Panc1 (cell line): ENCODE measurements around the gene FAAH2. TPM values are rescaled to one million over a fixed set of nuclear protein-coding genes. Genes with fewer than 3 reads are reported as not detected.

ENCODE experiments used
- ATAC-seq: fragments of 200-7000 bp; cut with Tn5 transposase; 2 replicates; pipeline ENCODE4 v1.9.1; 2020; ENCODE audit warnings: mild to moderate bottlenecking, moderate library complexity
- BruUV-seq: library from RNA; stranded (reverse); fragments of 400-500 nt; replicated peaks from 2 replicates; lab custom pipeline; 2021; lab: Mats Ljungman, UMichigan
- CTCF ChIA-PET: fragments of 300-600 bp; sonication (Branson Sonifier 250); formaldehyde crosslinking; loops from one replicate; lab custom pipeline; 2022; ENCODE audit warnings: antibody characterized with exemption; lab: Charles Lee
- POLR2A ChIA-PET: fragments of 300-600 bp; sonication (Branson Sonifier 250); formaldehyde crosslinking; loops from one replicate; lab custom pipeline; 2022; ENCODE audit warnings: antibody characterized with exemption; lab: Charles Lee
- DNase-seq: peaks from one replicate; pipeline ENCODE4 v3.0.0-alpha.2; 2010; ENCODE audit warnings: low read depth, low spot score
- H3K27ac ChIP-seq: 2 replicates; pipeline ENCODE4 v1.5.1; 2011; ENCODE audit warnings: mild to moderate bottlenecking, low read length, inconsistent platforms
- H3K27me3 ChIP-seq: fragments of 200-500 bp; sonication (Bioruptor generic); 2 replicates; pipeline ENCODE4 v1.6.0; 2014; ENCODE audit warnings: low read length, inconsistent platforms; ENCODE audit not compliant: control insufficient read depth, insufficient read depth
- H3K36me3 ChIP-seq: fragments of 200-500 bp; sonication (Bioruptor generic); 2 replicates; pipeline ENCODE4 v1.5.1; 2014; ENCODE audit warnings: inconsistent platforms, mild to moderate bottlenecking, low read length, moderate library complexity; ENCODE audit not compliant: control insufficient read depth, insufficient read depth
- H3K4me1 ChIP-seq: 2 replicates; pipeline ENCODE4 v1.5.1; 2011; ENCODE audit warnings: inconsistent platforms, mild to moderate bottlenecking, low read length, moderate library complexity; ENCODE audit not compliant: control insufficient read depth, insufficient read depth
- H3K4me3 ChIP-seq, 2 experiments: 2 replicates each; pipeline ENCODE4 v1.5.1; 2011 to 2012; ENCODE audit warnings: low read depth in 2 of 2, low read length in 2 of 2, mild to moderate bottlenecking in 2 of 2, inconsistent platforms in 1 of 2, moderate library complexity in 1 of 2
- H3K9me3 ChIP-seq: fragments of 200-500 bp; sonication (Bioruptor generic); 2 replicates; pipeline ENCODE4 v1.5.1; 2014; ENCODE audit warnings: low read depth, mild to moderate bottlenecking, inconsistent platforms, low read length, moderate library complexity; ENCODE audit not compliant: control insufficient read depth, insufficient read depth
- CTCF ChIP-seq: fragments of 450-650 bp; IDR thresholded peaks from 2 replicates; pipeline ENCODE4 v1.5.1; 2017; ENCODE audit warnings: mild to moderate bottlenecking
- POLR2AphosphoS5 ChIP-seq: IDR thresholded peaks from 2 replicates; pipeline ENCODE4 v1.6.1; 2012; ENCODE audit warnings: mild to moderate bottlenecking, low read depth, low read length, moderate library complexity
- REST ChIP-seq, 2 experiments: IDR thresholded peaks; 2 replicates each; pipeline ENCODE4 v1.6.1; 2011 to 2012; ENCODE audit warnings: low read depth in 2 of 2, control low read depth in 1 of 2, low read length in 1 of 2, mild to moderate bottlenecking in 1 of 2, moderate library complexity in 1 of 2; ENCODE audit not compliant: insufficient read depth in 1 of 2
- SIN3A ChIP-seq: IDR thresholded peaks from 2 replicates; pipeline ENCODE4 v1.6.1; 2012; ENCODE audit warnings: low read depth, mild to moderate bottlenecking, low read length, moderate library complexity, borderline replicate concordance; ENCODE audit not compliant: insufficient read depth
- TCF7L2 ChIP-seq: IDR thresholded peaks from 2 replicates; pipeline ENCODE4 v1.6.1; 2011; ENCODE audit warnings: mild to moderate bottlenecking, low read depth, low read length, inconsistent platforms
- in situ Hi-C: cut with HindIII; loops from 2 replicates; pipeline ENCODE4 v1.10.0; 2016; ENCODE audit warnings: low sequenced_read_pairs, low pct_unique_long_range_greater_than_20kb
- intact Hi-C: fragments of 100-400 bp; cut with micrococcal nuclease; formaldehyde crosslinking; loops from one replicate; pipeline ENCODE4 v1.10.0; 2022; ENCODE audit not compliant: unreplicated experiment
- total RNA-seq: library from RNA; stranded (reverse); gene quantifications from one replicate; pipeline ENCODE4 v1.2.1, GENCODE V29; 2021; ENCODE audit not compliant: unreplicated experiment

Gene FAAH2
- total RNA-seq, 1 experiment from 2014 or later: 0.10 TPM

- Histone ChIP-seq H3K9me3 (0 out of 2 replicates have a peak, but pooled peaks cover 2% of the 10 kb centered on the region), H3K27me3 (no peaks in the 10 kb centered on the region), H3K36me3 (no peaks in the 10 kb centered on the region), H3K4me3 (no peak overlapping the region), H3K4me1 (no peaks in the 10 kb centered on the region), H3K27ac (no peak overlapping the region)
- ATAC-seq (no peak), DNase-seq (no peak)
- intact Hi-C loops (no loop called here), in situ Hi-C loops (no loop called here)
- BruUV-seq: no TSS peak
- ChIA-PET POLR2A (no interaction called here), CTCF (no interaction called here)
- no peak for TF ChIP-seq TCF7L2
Measured at GRCh38 chrX:57353472-57354132, 67.1 kb downstream of the FAAH2 start.

- Histone ChIP-seq H3K27ac (no peak overlapping the region), H3K27me3 (no peaks in the 10 kb centered on the region), H3K4me3 (no peak overlapping the region), H3K9me3 (no peaks in the 10 kb centered on the region), H3K36me3 (no peaks in the 10 kb centered on the region), H3K4me1 (no peaks in the 10 kb centered on the region)
- ATAC-seq (no peak), DNase-seq (no peak)
- intact Hi-C loops (no loop called here), in situ Hi-C loops (no loop called here)
- no TSS peak for BruUV-seq
- ChIA-PET POLR2A (no interaction called here), CTCF (no interaction called here)
- TF ChIP-seq CTCF (no peak), REST (IDR thresholded peaks at IDR 0.05; ENCODE audit: insufficient read depth in 1 of 2, low read depth in 2 of 2, low read length in 1 of 2) (no peak), POLR2AphosphoS5 (no peak), TCF7L2 (no peak), SIN3A (no peak)
Measured at GRCh38 chrX:57364145-57364544, 77.6 kb downstream of the FAAH2 start.

- Histone ChIP-seq H3K4me3 (no peak overlapping the region), H3K9me3 (no peaks in the 10 kb centered on the region), H3K27me3 (no peaks in the 10 kb centered on the region), H3K36me3 (no peaks in the 10 kb centered on the region), H3K27ac (no peak overlapping the region), H3K4me1 (no peaks in the 10 kb centered on the region)
- ChIA-PET POLR2A (no interaction called here), CTCF (no interaction called here)
- BruUV-seq: no TSS peak
- DNase-seq (no peak), ATAC-seq (no peak)
- in situ Hi-C loops (no loop called here), intact Hi-C loops (no loop called here)
- no peak for TF ChIP-seq REST (IDR thresholded peaks at IDR 0.05; ENCODE audit: insufficient read depth in 1 of 2, low read depth in 2 of 2, low read length in 1 of 2)
- TF ChIP-seq TCF7L2: no peak
- TF ChIP-seq CTCF: no peak
- TF ChIP-seq POLR2AphosphoS5: no peak
- TF ChIP-seq SIN3A: no peak
Measured at GRCh38 chrX:57366430-57366829, 79.9 kb downstream of the FAAH2 start.
